ENCODE results near the gene SLC10A1.

The SLC10A1 gene

DNA sequence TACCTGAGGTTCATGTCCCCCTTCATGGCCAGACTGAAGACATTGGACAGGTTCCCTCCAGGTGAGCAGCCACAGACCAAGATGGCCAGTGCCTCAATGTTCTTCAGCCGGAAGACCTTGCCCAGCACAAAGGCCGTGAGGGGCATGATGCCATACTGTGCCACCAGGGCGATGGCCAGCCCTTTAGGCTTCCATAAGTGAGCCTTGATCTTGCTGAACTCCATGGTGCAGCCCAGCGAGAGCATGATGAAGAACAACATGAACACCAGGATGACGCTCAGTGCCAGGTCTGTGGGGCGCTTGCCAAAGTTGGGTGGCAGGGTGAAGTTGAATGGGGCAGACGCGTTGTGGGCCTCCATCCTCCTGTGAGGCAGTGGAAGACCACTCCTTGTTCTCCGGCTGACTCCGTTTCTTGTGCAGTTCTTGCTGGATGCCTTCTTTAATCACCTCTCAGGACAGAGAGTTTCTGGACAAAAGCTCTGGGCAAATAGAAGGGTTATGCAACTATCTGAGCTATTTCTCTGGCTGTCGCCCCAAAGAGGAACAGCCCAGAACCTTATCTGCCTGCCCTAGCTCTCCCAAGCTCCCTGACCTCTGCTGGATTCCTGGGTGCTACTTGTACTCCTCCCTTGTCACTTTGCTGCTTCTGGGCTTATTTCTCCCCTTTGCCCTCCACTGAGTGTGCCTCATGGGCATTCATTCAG is at the start of gene SLC10A1:
SLC10A1 (minus strand) TSS at position 445 of the 704 bp plus-strand sequence; CDS start at position 359, 86 bp downstream.
- no peak within 1 kb of the TSS for H3K4me3 ChIP-seq (ENCODE audit: low read depth, low read length)
- ChIA-PET CTCF (interaction anchor here (0.5 to 2.8 kb wide), 2 partner anchors 21 to 50 kb away, joined by 3 to 9 read pairs; no protein-coding TSS in a partner anchor), POLR2A (no interaction called here)
- DNase-seq (ENCODE audit: low read depth, low spot score): no peak
- TF ChIP-seq, protein P1, sequence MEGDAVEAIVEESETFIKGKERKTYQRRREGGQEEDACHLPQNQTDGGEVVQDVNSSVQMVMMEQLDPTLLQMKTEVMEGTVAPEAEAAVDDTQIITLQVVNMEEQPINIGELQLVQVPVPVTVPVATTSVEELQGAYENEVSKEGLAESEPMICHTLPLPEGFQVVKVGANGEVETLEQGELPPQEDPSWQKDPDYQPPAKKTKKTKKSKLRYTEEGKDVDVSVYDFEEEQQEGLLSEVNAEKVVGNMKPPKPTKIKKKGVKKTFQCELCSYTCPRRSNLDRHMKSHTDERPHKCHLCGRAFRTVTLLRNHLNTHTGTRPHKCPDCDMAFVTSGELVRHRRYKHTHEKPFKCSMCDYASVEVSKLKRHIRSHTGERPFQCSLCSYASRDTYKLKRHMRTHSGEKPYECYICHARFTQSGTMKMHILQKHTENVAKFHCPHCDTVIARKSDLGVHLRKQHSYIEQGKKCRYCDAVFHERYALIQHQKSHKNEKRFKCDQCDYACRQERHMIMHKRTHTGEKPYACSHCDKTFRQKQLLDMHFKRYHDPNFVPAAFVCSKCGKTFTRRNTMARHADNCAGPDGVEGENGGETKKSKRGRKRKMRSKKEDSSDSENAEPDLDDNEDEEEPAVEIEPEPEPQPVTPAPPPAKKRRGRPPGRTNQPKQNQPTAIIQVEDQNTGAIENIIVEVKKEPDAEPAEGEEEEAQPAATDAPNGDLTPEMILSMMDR (IDR thresholded peaks at IDR 0.05; ENCODE audit: insufficient read depth, low read length, missing control alignments): no peak

DNA sequence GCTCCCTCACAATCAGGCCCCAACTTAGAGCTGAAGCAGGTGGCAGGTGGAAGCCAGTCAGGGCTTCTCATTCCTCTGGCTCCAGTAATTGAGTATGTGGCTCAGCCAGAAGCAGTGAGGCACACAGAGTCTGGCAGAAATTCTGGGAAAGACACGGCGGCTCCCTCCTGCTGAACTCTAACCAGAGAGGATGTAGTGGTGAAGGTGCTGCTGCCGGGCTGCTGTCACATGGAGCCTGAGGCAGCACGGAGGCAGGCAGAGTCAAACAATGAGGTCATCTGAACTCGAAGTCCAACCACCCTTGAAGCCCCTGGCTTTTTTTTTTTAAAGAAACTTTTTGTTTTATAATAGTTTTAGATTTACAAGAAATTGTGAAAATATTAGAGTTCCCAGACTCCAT is 48.7 kb upstream of the SLC10A1 start:
- H3K4me3 ChIP-seq (ENCODE audit: low read depth, low read length): no peak overlapping the region
- POLR2A ChIA-PET: no interaction called here
- CTCF ChIA-PET: no interaction called here
- DNase-seq (ENCODE audit: low read depth, low spot score): no peak
- TF ChIP-seq, protein P1 (IDR thresholded peaks at IDR 0.05; ENCODE audit: insufficient read depth, low read length, missing control alignments): no peak

DNA sequence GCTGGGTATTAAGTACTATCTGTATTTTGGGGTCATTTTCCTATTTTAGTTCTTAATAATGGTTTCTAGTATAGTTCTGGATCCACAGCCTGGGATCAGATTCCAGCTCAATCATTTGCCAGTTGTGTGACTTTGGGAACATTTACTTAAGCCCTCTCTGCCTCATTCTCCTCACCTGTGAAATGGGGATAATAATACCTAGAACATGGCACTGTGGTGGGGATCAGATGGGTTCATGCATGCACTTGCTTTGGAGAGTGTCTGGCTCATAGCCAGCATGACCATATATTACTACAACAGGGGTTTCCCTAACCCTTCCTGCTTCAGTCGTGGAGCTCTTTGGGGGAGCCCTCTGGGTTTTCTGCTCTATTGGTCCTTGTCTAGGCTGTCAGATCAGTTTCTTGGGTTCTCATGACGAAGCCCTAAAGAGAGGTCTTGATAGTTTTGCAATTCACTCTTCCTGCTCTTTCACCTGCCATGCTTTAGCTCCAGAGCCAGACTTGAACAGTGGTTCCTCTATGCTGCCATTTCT is 48.1 kb upstream of the SLC10A1 start:
- TF ChIP-seq, protein P1 (IDR thresholded peaks at IDR 0.05; ENCODE audit: insufficient read depth, low read length, missing control alignments): no peak
- CTCF ChIA-PET: interaction anchor here (1.6 kb wide), 1 partner anchor 26 kb away, joined by 4 read pairs; no protein-coding TSS in a partner anchor
- DNase-seq (ENCODE audit: low read depth, low spot score): no peak
- H3K4me3 ChIP-seq (ENCODE audit: low read depth, low read length): no peak overlapping the region
- POLR2A ChIA-PET: no interaction called here

DNA sequence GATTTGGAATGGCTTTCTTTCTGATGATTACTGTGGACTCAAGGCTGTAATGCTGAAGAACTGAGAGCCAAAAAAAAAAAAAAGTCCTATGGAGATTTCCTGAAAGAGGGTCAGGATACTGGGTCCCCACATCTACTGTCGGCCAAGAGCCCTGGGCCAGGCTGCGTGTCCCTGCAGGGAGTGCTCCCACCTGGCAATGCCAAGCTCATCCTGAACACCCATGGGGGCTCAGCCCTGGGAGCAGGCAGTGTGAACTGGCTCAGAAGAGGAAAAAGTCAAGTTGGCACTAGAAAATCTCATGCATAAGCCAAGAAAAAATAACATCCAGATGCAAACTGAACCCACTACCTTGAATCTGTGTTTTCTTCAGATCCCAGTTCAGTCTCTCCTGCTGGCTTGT is 47.1 kb upstream of the SLC10A1 start:
- DNase-seq (ENCODE audit: low read depth, low spot score): no peak
- TF ChIP-seq, protein P1 (IDR thresholded peaks at IDR 0.05; ENCODE audit: insufficient read depth, low read length, missing control alignments): no peak
- ChIA-PET CTCF (interaction anchor here (1.6 kb wide), 1 partner anchor 25 kb away, joined by 4 read pairs; no protein-coding TSS in a partner anchor), POLR2A (no interaction called here)
- no peak overlapping the region for H3K4me3 ChIP-seq (ENCODE audit: low read depth, low read length)

DNA sequence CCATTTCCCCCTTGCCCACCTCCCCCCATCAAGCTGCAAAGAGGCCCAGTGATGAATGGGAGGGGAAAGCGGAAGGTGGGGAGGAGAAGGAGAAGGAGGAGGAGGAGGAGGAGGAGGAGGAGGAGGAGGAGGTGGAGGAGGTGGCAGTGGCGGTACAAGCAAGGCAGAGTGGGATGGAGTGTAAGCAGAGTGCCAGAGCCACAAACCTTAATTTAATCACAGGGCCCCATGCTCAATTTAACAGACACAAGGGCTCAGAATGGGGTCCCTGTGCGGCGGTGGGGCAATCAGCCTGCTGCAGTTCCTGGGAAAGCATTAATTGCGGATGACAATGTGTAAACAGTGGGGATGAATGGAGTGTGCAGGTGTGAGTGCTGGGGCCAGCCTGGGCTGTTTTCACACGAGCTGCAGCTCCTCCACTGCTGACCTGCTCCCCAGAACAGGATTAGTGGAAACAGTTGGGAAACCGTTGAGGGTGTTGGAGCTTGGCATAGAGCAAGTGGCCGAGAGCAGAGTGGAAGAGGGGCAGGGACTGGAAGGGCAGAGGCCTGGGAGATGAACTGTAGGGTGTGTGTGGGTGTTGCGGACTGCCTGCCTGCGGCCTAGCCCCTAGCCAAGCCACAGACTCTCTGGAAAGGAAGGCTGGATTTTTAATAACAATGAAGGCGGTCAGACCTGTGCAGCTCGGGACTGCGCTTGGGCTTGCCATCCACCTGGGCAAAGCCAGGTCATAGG is 45.8 kb upstream of the SLC10A1 start:
- POLR2A ChIA-PET: no interaction called here
- no peak for DNase-seq (ENCODE audit: low read depth, low spot score)
- H3K4me3 ChIP-seq (ENCODE audit: low read depth, low read length): no peak overlapping the region
- CTCF ChIA-PET: no interaction called here
- TF ChIP-seq, protein P1 (IDR thresholded peaks at IDR 0.05; ENCODE audit: insufficient read depth, low read length, missing control alignments): no peak

DNA sequence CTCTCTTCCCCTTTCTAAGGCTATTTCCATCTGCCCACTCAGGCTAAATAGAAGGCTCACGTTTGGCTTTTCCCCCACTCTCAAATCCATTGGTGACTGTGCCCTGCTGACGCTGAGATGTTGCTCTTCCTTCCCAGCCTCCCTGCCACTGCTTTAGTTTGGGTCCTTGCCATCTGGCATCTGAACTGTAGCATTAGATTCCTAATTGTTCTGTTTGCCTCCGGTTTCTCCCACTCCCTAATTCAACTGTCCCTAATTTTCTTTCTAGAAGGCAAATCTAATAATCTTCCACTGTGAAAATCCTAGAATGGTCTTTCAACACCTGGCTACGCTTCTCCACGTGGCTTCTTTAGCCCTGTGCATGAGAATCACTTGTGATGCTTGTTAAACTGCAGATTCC is 44.6 kb upstream of the SLC10A1 start:
- TF ChIP-seq, protein P1 (IDR thresholded peaks at IDR 0.05; ENCODE audit: insufficient read depth, low read length, missing control alignments): no peak
- H3K4me3 ChIP-seq (ENCODE audit: low read depth, low read length): no peak overlapping the region
- ChIA-PET POLR2A (no interaction called here), CTCF (no interaction called here)
- DNase-seq (ENCODE audit: low read depth, low spot score): no peak

Data from AG04449 (cell line).